ENCODE results near the gene SERPINF2. TPM values are rescaled to one million over a fixed set of nuclear protein-coding genes. Genes with fewer than 3 reads are reported as not detected.
A peak's percentile ranks its signal among the peaks of the same experiment; 100 is the strongest.

The SERPINF2 gene
- total RNA-seq, 2 donors from 2014 or later, result 5.0 to 9.8 TPM

GRCh38 chr17:1745513-1746020 is 2.9 kb downstream of the SERPINF2 start:
- no peak overlapping the region for H3K27ac ChIP-seq
- no peak overlapping the region for H3K4me3 ChIP-seq
- TF ChIP-seq, protein P1, sequence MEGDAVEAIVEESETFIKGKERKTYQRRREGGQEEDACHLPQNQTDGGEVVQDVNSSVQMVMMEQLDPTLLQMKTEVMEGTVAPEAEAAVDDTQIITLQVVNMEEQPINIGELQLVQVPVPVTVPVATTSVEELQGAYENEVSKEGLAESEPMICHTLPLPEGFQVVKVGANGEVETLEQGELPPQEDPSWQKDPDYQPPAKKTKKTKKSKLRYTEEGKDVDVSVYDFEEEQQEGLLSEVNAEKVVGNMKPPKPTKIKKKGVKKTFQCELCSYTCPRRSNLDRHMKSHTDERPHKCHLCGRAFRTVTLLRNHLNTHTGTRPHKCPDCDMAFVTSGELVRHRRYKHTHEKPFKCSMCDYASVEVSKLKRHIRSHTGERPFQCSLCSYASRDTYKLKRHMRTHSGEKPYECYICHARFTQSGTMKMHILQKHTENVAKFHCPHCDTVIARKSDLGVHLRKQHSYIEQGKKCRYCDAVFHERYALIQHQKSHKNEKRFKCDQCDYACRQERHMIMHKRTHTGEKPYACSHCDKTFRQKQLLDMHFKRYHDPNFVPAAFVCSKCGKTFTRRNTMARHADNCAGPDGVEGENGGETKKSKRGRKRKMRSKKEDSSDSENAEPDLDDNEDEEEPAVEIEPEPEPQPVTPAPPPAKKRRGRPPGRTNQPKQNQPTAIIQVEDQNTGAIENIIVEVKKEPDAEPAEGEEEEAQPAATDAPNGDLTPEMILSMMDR (IDR thresholded peaks at IDR 0.05), result no peak
- H3K36me3 ChIP-seq, result no peaks in the 10 kb centered on the region
- H3K27me3 ChIP-seq (replicated peaks; ENCODE audit: insufficient read depth), result no peaks in the 10 kb centered on the region
- no peaks in the 10 kb centered on the region for H3K9me3 ChIP-seq
- no peak for ATAC-seq (ENCODE audit: insufficient number of reproducible peaks, low FRiP score, low read depth)
- no peak for DNase-seq (ENCODE audit: low spot score)
- H3K4me1 ChIP-seq (ENCODE audit: control insufficient read depth in 1 of 2, low read depth in 2 of 2), result no peaks in the 10 kb centered on the region

- no peak for DNase-seq (ENCODE audit: low spot score)
- no peak overlapping the region for H3K27ac ChIP-seq
- no peaks in the 10 kb centered on the region for H3K9me3 ChIP-seq
- TF ChIP-seq, protein P1 (IDR thresholded peaks at IDR 0.05), result no peak
- no peaks in the 10 kb centered on the region for H3K4me1 ChIP-seq (ENCODE audit: control insufficient read depth in 1 of 2, low read depth in 2 of 2)
- no peak overlapping the region for H3K4me3 ChIP-seq
- ATAC-seq (ENCODE audit: insufficient number of reproducible peaks, low FRiP score, low read depth), result no peak
- H3K36me3 ChIP-seq, result no peaks in the 10 kb centered on the region
- H3K27me3 ChIP-seq (replicated peaks; ENCODE audit: insufficient read depth), result no peaks in the 10 kb centered on the region
Observed at GRCh38 chr17:1746975-1747543, 4.4 kb downstream of the SERPINF2 start.

DNA sequence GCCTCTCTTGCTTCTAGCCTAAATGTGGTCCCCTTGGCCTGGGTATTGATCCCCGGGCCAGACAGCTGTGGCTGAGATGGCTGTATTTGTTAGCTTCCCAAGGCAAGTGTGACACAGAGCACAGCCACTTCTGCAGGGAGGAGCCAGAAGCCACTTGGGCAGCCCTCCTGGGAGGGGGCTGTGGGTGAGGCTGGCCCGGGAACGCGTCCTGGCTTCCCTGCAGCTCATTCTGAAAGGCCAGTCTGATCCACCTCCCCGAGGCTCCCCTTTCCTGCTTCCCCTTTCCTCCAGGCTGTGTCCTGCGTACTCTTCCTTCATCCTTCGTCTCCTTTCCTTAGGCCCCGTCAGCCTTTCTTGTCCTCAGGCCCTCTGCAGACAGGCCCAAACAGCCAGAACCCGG is 8.0 kb downstream of the SERPINF2 start:
- TF ChIP-seq, protein P1 (IDR thresholded peaks at IDR 0.05), result no peak
- Histone ChIP-seq H3K4me3 (no peak overlapping the region), H3K27me3 (replicated peaks; ENCODE audit: insufficient read depth) (no peaks in the 10 kb centered on the region), H3K4me1 (ENCODE audit: control insufficient read depth in 1 of 2, low read depth in 2 of 2) (no peaks in the 10 kb centered on the region), H3K27ac (no peak overlapping the region), H3K36me3 (no peaks in the 10 kb centered on the region), H3K9me3 (no peaks in the 10 kb centered on the region)
- ATAC-seq (ENCODE audit: insufficient number of reproducible peaks, low FRiP score, low read depth), result no peak
- DNase-seq (ENCODE audit: low spot score), result no peak

DNA sequence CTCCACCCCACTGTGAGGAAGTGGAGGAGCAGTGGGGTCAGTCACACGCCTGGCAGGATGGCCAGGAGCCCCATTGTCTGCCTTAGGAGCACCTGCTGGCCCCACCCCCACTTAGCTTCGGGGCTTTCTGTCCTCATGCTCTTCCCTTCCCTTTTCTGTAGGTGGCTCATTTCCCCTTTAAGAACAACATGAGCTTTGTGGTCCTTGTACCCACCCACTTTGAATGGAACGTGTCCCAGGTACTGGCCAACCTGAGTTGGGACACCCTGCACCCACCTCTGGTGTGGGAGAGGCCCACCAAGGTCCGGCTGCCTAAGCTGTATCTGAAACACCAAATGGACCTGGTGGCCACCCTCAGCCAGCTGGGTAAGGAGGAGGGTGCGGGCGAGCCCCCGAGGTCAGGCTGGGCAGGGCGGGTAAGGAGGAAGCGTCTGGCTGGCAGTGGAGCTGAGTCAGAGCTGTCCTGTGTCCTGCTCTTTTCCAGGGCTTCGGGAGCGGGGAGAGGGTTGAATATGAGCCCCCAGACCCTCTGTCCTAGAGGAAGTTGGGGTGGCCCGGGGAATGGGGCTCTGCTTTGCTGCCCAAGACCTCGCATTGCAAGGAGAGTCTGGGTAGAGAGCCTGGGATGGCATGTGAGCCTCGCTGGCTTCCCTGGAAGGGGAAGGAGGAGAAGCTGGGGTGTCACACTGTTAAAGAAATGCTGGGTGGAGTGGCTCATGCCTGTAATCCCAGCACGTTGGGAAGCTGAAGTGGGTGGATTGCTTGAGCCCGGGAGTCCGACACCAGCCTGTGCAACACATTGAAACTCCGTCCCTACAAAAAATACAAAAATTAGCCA is 10.0 kb downstream of the SERPINF2 start:
- Histone ChIP-seq H3K27me3 (replicated peaks; ENCODE audit: insufficient read depth) (no peaks in the 10 kb centered on the region), H3K4me1 (ENCODE audit: control insufficient read depth in 1 of 2, low read depth in 2 of 2) (no peaks in the 10 kb centered on the region), H3K4me3 (peak overlapping the region; percentile 41), H3K36me3 (no peaks in the 10 kb centered on the region), H3K9me3 (no peaks in the 10 kb centered on the region), H3K27ac (no peak overlapping the region)
- TF ChIP-seq, protein P1 (IDR thresholded peaks at IDR 0.05), result no peak
- ATAC-seq (ENCODE audit: insufficient number of reproducible peaks, low FRiP score, low read depth) (no peak), DNase-seq (ENCODE audit: low spot score) (no peak)

- Histone ChIP-seq H3K4me3 (no peak overlapping the region), H3K27ac (no peak overlapping the region), H3K36me3 (no peaks in the 10 kb centered on the region), H3K4me1 (ENCODE audit: control insufficient read depth in 1 of 2, low read depth in 2 of 2) (no peaks in the 10 kb centered on the region), H3K27me3 (replicated peaks; ENCODE audit: insufficient read depth) (no peaks in the 10 kb centered on the region), H3K9me3 (no peaks in the 10 kb centered on the region)
- ATAC-seq (ENCODE audit: insufficient number of reproducible peaks, low FRiP score, low read depth) (no peak), DNase-seq (ENCODE audit: low spot score) (no peak)
- TF ChIP-seq, protein P1 (IDR thresholded peaks at IDR 0.05), result no peak
Observed at GRCh38 chr17:1753767-1754429, 11.2 kb downstream of the SERPINF2 start.
